DMS114 treated with DMSO at 0.1 percent for 48 hours (cell line): ENCODE results near the gene CTLA4.
"Not testable (repeated sequence)": the region's sequence is repeated elsewhere in the genome, so short reads cannot be mapped to it uniquely, and the experiment has no call there.

Source experiments
- DNase-seq: peaks from one replicate; lab custom pipeline; 2025; ENCODE audit not compliant: unreplicated experiment; lab: John Stamatoyannopoulos, UW

Gene CTLA4

DNA sequence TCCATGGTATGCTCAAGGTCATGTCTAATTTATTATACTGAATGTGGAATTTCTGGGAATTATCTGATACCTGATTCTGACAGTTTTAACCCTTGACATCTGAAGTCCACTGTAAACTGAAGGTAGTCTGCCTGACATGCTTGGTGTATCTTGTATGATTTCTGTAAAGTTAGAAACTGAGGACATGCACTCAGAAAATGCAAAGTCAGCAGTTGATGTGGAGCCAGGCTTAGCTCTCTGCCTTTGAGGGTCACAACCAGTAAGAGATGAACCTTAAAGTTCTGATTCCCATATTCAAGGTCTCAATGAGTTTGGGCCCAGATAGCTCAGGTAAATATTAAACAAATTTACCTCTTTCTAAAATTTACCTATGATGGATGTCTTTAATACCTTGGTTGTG, 12.3 kb upstream of the CTLA4 start:
- DNase-seq, result no peak

DNA sequence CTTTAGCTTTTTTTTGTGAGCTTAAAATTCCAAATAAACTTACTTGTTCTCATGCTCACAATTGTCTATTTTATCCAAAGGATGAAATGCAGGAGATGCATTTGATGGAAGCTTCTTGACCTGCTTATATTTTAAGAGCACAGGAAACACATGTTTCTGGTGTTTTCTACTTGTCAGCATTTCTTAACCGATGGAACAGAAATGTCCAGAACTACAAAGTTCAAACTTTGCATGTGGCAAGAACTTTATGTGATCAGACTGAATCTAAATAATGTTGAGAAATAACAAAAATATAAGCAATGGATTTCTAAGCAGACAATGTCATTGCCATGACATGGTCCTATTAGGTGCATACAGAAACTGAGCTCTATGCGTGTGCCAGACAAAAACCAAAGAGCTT, 9.9 kb upstream of the CTLA4 start:
- no peak for DNase-seq

DNA sequence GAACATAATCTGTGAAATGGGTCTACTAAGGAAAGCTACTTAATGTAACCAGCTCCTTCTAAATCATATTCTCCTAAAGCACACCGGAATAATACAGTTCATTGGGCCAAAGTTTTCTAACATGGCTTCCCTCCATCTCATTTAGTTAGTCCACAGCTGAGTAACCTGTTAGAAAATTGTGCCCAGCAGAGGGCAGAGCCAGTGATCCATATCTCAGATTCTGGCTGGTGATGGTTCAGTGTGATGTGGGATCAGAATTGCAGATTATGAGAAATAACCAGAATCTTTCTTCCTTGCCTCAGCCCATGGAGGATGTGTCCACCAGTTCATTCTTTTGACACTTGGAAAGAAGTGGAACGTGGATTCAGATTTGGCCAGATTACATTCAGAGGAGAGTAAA, 9.4 kb upstream of the CTLA4 start:
- DNase-seq, result no peak

DNA sequence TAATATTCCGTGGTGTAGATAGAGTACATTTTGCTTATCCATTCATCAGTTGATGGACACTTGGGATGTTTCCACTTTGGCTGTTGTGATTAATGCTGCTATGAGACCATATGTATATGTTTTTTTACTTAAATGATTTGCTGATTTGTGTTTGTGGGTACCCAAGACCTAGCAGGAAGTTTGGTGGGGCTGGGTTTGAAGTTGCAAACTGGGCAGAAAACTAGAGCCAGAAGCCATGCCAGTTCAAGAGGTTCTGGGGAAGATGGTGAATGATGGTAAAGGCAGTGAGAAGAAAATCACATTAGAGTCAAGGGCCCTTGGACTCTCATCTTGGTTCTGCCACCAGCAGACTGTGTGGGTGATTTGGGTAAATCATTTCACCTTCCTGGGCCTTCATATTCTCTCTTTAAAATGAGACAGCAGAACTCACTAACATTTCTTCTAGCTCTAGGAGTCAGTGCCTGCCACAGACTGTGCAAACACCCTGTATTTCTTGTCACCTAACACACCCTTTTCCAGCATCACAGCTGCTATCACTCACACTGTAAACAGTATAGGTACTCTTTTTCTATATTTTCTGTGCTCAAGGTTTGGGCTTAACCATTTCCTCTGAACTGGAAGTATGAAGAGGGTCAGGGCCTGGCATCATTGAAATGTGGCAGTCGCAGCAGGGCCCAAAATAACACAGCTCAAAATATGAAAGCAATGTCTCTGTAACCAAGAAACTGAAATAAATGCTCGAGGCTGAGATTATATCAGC, 8.4 kb upstream of the CTLA4 start:
- no peak for DNase-seq

- no peak for DNase-seq
Measured at GRCh38 chr2:203861197-203861596, 6.4 kb upstream of the CTLA4 start.

- DNase-seq, result no peak
Measured at GRCh38 chr2:203861607-203862006, 6.0 kb upstream of the CTLA4 start.

GRCh38 chr2:203869223-203870042, 1.9 kb downstream of the CTLA4 start:
- DNase-seq, result no peak

GRCh38 chr2:203870481-203870880, 2.9 kb downstream of the CTLA4 start:
- DNase-seq, result no peak

DNA sequence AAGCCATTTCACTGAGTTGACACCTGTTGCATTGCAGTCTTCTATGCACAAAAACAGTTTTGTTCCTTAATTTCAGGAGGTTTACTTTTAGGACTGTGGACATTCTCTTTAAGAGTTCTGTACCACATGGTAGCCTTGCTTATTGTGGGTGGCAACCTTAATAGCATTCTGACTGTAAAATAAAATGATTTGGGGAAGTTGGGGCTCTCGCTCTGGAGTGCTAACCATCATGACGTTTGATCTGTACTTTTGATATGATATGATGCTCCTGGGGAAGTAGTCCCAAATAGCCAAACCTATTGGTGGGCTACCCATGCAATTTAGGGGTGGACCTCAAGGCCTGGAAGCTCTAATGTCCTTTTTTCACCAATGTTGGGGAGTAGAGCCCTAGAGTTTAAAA, 3.4 kb downstream of the CTLA4 start:
- DNase-seq, result no peak

GRCh38 chr2:203871371-203871983, 3.9 kb downstream of the CTLA4 start:
- DNase-seq, result no peak

GRCh38 chr2:203873461-203873860, 5.9 kb downstream of the CTLA4 start:
- DNase-seq, result no peak

DNA sequence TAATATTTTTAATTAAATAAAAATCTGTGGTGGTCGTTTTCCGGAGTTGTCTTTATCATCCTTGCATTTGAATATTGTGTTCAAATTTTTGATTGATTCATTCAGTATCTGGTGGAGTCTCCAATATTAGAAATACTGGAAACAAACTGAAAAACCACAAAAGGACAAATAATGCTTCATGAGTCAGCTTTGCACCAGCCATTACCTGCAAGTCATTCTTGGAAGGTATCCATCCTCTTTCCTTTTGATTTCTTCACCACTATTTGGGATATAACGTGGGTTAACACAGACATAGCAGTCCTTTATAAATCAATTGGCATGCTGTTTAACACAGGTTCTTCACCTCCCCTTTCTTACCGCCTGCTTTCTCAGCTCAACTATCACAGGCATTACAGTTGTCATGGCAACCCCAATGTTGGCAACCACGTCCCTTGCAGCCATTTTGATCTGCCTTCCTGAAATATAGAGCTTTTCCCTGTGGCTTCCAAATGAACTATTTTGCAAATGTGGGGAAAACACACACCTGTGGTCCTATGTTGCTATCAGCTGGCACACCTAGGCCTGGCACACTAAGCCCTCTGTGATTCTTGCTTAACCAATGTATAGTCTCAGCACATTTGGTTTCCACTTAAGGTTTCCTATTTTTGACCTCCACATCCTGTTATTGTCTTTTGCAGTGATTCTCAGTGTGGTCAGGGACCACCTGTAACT, 6.5 kb downstream of the CTLA4 start:
- no peak for DNase-seq

DNA sequence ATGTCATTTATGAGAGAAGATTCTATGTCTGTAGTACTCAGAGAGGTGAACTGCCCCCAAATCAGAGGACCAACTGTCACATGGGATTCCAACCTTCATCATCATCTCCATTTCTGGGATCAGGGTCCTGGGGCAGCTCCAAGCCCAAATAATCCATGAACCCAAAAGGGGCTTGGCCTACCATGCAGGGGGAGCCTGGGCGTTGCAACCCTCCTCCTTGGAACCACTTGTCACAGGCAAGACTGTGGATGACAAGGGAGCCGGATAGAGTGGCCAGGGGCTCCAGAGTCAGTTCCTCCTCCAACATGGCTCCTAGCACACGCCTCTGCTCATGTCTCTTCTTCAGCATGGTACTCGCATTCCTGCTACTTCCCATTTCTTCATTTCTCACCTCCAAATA, 7.9 kb downstream of the CTLA4 start:
- no peak for DNase-seq

- DNase-seq, result no peak
Measured at GRCh38 chr2:203876328-203876727, 8.8 kb downstream of the CTLA4 start.

- DNase-seq, result no peak
Measured at GRCh38 chr2:203878063-203878462, 10.5 kb downstream of the CTLA4 start.

DNA sequence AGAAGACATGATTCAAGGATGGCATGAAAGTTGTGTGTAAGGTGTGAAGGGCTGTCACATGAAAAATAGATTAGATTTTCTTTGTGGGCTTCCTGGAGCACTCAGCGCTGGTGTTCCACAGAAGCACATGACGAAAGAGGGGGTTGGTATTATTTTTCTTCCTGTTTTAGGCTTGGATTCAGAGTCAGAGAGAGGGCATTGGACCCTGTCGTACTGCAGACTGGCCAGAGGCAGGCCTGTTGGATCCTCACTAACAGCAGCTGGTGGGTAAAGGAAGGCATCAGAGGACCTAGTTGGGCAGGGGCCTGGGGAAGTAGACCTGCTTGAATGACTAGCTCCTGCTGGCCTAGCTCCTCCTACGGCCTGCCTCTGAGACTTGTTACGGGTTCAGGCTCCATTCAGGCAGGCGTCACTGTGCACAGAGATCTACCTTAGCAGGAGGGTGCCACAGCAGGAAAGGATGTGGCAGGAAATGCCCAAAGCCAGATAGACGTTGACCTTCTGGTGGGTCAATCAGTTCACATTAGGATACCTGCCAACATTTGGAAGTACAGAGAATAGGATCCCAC, 13.1 kb downstream of the CTLA4 start:
- DNase-seq, result no peak

- DNase-seq, result not testable (repeated sequence)
Measured at GRCh38 chr2:203881185-203881584, 13.6 kb downstream of the CTLA4 start.

GRCh38 chr2:203882551-203882950, 15.0 kb downstream of the CTLA4 start:
- DNase-seq, result no peak

- no peak for DNase-seq
Measured at GRCh38 chr2:203886661-203887151, 19.1 kb downstream of the CTLA4 start.

- no peak for DNase-seq
Measured at GRCh38 chr2:203887677-203888076, 20.1 kb downstream of the CTLA4 start.

GRCh38 chr2:203889542-203889941, 22.0 kb downstream of the CTLA4 start:
- DNase-seq, result no peak
